Erythroblast (primary cell): ENCODE data around the gene GBA3.

ENCODE experiments used
- DNase-seq, 2 experiments: peaks; one replicate each; lab custom pipeline; 2025; lab: John Stamatoyannopoulos, UW
- GATA1 ChIP-seq: IDR thresholded peaks from 2 replicates; pipeline ENCODE4 v1.6.1; 2011; ENCODE audit warnings: low read depth, mild to moderate bottlenecking, control low read depth, low read length, moderate library complexity
- POLR2A ChIP-seq: IDR thresholded peaks from 2 replicates; pipeline ENCODE4 v1.6.1; 2011; ENCODE audit warnings: mild to moderate bottlenecking, low read length

Gene GBA3

DNA sequence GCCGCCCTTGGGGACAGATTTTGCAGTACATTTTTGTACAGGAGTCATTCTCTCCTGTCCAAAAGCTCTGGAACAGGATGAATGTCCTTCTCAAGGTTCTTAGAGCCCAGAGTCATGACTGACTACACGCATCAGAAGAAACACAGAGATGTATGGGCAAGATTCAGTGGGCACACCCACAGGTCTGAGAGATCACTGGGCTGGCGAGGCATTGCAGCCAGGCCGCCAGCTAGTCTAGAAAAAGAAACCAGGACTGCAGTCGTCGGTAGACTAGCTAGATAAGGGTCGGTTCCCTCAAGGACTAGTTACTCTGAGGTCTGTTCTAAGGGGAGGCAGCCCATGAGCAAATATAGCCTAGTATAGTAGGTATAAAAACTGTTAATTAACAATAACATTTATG is 19.8 kb downstream of the GBA3 start:
- no peak for DNase-seq
- no peak for TF ChIP-seq GATA1
- no peak for TF ChIP-seq POLR2A

DNA sequence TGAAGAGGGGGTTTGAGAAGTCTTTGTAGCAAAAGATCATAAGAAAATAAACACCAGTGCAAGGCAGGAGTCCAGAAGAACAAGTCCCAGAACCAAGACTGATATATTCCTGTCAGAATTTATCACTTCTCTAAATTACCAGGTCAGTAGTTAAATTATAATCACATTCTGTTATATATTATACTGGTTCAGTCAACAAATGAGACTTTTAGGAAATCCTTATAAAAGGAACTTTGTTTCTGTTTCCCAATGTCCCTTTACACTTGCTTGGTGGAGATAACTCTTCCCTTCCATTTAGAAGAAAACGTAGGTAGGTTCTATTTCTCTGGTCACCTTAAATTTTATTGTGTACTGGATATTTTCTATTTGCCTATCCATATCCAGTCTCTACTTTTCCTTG is 21.1 kb downstream of the GBA3 start:
- DNase-seq: no peak
- TF ChIP-seq GATA1 (no peak), POLR2A (no peak)

DNA sequence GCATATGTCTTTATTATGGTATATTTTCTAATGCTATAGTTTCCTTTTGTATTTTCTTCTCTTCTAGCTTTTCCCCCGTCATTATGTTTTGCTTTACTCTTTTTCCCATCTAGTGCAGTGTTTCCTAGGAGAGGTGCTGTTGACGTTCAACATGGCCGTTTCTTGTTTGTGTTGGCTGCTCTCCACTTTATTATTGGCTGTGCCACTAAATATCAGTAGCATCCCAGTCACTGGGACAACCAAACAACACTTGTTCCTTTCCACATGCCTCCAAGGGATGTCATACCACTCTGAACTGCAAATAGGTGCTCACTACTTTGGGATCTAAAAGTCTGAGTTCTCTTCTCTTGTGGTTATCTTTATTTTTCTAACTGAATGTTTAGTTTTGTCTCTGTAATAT is 26.5 kb downstream of the GBA3 start:
- TF ChIP-seq POLR2A (no peak), GATA1 (no peak)
- no peak for DNase-seq

DNA sequence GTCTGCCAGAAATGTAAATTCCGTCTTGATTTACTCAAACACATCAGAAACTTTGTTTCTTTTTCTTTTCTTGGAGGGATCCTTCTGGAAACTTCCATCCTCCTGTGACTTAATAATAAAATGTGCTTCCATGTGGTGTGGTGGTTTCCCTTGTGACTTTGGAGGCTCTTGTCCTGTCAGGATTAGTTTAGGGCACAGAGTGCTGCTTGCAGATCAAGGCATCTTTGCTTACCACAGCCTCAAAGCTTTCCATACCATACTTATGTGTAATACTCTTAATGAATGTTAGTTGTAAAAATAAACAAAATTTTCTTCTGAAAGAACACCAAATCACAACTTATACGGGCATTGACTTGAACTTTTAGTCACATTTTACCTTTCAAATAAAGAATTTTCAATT is 27.4 kb downstream of the GBA3 start:
- TF ChIP-seq POLR2A: no peak
- TF ChIP-seq GATA1: no peak

DNA sequence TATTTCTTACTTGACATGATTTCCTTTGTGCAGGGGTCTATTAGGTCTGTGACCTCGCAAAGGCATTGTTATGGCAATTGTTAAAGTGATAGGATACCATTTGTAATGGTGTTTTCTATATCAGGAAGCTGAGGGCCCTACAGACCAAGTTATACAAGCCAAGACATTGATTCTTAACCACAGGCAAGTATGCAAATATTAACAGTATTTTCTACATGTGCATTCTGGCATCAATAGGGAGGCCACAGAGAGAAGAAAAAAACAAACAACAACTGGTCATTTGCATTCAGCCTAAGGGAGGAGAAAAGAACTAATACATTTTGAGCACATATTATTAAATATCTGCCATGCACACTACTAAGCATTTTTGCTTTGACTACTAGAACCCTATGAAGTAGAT is 28.5 kb downstream of the GBA3 start:
- no peak for DNase-seq
- no peak for TF ChIP-seq GATA1
- TF ChIP-seq POLR2A: no peak

More for the DNA sequence above, 27.4 kb downstream of the GBA3 start:
- no peak for DNase-seq

DNA sequence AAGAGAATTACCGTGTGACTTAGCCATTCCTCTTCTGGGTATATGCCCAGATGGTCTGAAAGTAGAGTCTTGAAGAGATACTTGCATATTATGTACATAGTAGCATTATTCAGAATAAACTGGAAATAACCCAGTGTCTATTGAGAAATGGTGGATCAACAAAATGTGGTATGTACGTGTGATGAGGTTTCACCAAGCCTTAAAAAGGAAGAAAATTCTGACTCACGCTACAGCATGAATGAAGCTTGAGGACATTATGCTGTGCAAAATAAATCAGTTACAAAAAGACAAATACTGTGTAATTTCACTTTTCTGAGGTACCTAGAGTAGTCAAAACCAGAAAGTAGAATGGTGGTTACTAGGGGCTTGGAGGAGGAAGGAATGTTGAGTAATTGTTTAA is 37.3 kb downstream of the GBA3 start:
- no peak for DNase-seq
- TF ChIP-seq GATA1 (no peak), POLR2A (no peak)

DNA sequence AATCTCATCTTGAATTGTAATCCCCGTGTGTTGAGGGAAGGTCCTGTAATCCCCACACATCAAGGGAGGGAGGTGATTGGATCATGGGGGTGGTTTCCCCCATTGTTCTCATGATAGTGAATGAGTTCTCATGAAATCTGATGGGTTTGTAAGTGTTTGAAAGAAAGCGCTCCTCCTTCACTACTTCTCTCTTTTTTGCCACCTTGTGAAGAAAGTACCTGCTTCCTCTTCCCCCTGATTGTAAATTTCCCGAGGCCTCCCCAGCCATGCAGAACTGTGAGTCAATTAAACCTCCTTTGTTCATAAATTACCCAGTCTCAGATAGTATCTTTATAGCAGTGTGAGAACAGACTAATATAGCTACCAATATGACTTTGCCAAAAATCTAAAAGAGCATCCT is 41.1 kb downstream of the GBA3 start:
- TF ChIP-seq GATA1: no peak
- no peak for DNase-seq

DNA sequence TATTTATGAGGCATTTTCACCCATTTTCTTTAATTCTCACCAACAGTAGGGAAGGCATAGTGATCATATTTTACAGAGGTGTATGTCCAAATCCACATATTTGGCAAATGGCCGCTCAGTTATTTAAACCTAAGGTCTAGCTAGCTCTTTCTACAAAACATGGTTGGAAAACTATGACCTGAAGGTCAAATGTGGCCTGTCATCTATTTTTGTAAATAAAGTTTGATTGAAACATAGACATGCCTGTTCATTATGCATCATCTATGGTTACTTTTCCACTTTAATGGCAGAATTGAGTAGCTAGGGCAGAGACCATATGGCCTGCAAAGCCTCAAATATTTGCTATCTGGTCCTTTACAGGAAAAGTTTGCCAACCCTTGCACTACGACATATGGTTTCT is 44.2 kb downstream of the GBA3 start:
- TF ChIP-seq GATA1: no peak
- no peak for TF ChIP-seq POLR2A
- DNase-seq: no peak

DNA sequence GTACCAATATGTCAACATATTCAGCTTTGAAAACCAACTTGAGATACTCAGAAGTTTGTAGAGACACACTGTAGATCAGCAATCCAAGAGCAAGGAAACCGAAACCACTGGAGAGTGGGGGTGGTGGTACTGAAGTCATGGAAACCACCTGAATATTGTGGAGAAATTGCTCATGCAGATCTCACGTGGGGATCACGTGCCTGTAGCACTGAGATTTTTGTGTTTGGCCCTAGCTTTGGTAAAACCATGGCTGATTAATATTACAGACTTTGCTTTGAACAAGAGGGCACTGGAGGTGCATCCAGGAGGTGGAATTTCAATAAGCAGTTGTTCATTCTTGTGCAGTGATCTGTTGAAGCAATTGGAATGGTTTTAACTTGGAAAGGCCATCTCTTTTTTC is 47.2 kb downstream of the GBA3 start:
- no peak for DNase-seq
- TF ChIP-seq POLR2A (no peak), GATA1 (no peak)

DNA sequence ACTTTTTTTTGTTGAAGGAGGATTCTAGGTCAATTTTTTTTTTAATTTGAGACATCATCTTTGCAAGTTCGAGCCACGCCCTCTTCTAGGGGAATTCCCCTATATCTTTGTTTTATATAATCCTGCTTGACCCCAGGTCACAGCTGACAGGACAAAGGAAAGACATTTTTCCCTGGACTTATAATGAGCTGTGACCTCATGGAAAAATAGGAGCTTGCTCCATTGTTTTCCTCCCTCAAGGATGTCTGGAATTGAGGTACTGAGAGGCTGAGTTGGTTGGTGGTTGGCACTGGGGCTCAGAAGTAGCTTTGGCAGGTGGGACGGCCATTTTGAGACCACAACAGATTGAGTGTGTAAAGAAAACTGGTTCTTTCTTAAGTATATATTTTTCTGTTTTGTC is 49.0 kb downstream of the GBA3 start:
- TF ChIP-seq POLR2A (no peak), GATA1 (no peak)
- DNase-seq: no peak

DNA sequence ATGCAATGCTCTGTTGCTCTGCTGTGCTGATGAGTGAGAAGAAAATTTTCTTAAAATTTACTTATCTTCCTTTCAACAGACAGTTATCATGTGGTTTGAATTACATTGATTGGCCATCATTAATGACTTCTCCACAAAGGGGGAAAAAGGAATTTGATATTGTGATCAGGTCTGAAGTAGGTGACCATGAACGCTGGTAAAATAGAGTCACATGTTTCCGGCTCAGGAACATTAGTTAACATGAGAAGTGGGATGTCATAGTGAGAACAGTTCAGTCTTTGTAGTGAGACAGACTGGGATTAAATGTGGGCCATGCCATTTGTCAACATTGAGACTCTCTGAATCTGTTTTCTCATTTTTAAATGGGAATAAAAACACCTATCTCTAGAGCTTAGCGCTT is 50.6 kb downstream of the GBA3 start:
- DNase-seq: no peak
- TF ChIP-seq POLR2A (no peak), GATA1 (no peak)

DNA sequence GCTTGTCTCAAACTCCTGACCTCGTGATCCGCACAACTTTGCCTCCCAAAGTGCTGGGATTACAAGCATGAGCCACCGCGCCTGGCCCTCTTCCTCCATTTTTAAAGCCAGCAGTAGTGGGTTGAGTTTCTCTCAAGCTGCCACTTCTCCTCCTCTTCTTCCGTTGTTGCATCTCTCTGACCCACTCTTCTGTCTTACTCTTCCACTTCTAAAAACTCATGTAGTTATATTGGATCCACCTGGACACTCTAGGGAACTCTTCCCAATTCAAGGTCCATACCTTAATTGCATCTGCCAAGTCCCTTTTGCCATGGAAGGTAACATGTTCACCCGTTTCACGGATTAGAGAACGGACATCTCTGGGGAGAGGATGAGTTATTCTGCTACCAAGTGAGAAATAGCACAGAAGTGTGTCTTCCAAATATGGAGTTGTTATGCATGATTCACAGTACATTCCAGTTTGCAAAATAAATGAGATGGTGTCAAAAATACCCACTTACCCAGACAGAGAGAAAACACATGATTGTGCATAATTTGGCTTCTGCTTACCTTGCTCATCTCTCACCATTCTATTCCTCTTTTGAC is 51.8 kb downstream of the GBA3 start:
- no peak for DNase-seq
- TF ChIP-seq POLR2A (no peak), GATA1 (no peak)

DNA sequence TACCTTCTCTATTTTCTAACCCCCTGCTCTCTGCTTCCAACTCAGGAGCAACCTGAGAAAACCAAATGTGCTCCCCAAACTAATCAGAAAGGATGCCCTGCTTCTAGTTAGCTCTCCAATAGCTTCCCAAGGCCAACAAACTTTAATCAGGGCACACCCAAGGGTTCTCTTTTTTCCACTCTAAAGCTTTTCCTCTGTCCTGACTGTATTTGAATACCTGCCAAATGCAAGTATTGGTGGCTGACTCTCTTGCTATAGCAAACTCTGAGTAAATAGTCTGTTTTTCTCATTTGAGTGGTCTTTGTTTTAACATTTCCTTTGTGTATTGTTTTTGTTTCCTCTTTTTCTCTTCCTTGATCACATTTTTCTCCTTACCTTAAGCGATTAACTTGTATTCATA is 52.5 kb downstream of the GBA3 start:
- no peak for TF ChIP-seq POLR2A
- TF ChIP-seq GATA1: no peak
- DNase-seq: no peak

DNA sequence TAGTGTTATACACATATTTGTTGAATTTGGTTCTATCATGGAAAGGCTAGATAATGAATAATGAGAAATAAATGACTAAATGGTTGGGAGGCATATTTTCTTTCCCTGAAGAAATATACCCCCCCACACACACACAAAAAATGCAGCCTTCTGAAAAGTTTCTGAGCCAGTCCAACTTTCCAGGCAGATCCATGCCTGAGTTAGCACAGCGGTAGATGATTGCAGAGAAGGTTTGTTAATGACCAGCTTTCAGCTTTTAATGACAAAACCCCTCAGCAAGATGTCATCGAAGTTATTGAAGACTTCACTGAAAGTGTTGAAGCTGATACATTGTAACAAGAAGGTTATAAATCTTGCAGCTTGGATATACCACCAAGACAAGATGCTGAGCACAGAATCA is 61.4 kb downstream of the GBA3 start:
- DNase-seq: no peak
- TF ChIP-seq POLR2A (no peak), GATA1 (no peak)

DNA sequence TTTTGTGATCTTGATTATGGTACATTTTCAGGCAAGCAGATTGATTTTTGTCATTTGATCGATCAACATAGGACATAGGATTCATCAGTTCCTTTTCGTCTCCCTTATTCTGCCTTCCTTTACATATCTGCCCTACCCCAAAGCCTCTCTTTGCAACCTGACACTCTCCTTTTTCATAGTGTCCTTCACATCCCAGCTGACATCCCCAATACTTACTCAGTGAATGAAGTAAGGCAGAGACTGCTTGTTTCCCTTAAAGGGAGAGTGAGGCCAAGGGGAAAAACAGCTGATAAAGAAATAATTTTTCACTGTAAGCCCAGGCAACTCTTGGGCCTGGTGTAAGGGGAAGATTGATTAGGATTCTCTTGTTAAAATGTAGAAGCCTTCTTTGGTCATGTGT is 69.8 kb downstream of the GBA3 start:
- DNase-seq: no peak
- TF ChIP-seq GATA1: no peak
- TF ChIP-seq POLR2A: no peak
